Astrocyte of the hippocampus (primary cell): ENCODE data around the gene RALGAPA1.
"Not testable (repeated sequence)": the region's sequence is repeated elsewhere in the genome, so short reads cannot be mapped to it uniquely, and the experiment has no call there.

Experiments used
- DNase-seq: peaks from one replicate; pipeline ENCODE4 v3.0.0; 2011; ENCODE audit warnings: low read depth, low spot score

Gene RALGAPA1

DNA sequence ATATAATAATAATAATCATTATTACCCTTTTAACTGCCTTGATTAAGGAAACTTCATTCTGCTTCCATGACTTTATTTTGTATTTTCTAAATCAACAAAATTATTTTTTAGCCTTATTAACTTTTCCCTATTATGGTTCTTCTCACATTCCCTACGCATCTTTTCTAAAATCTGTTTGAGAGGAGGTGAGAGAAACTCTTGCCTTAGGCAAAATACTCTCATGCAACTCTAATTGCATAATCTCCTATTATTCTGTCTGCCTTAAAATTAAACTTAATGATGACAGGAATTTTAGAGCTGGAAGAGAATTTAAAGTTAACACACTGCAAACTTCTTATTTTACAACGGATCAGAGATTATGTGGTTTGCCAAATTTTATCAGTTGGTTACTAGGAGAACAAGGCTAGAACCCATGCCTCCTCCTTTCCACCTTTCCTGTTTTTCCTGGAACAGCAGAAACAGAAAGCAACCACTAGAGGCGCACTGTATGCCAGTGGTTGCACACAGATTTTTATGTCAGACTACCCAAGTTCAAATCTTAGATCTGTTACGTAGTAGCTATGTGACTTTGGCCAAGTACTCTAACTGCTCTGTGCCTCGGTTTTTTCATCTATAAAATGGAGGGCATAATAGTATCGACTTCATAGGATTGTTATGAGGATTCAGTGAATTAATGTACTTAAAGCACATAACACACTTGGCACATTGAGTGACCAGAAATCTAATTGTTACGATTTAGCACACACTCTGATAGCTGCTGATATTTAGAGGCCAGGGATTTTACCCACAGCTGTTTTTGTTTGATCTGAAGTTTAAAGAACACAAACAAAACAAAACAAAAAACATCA is 12.7 kb upstream of the RALGAPA1 start:
- DNase-seq: peak; percentile 45

DNA sequence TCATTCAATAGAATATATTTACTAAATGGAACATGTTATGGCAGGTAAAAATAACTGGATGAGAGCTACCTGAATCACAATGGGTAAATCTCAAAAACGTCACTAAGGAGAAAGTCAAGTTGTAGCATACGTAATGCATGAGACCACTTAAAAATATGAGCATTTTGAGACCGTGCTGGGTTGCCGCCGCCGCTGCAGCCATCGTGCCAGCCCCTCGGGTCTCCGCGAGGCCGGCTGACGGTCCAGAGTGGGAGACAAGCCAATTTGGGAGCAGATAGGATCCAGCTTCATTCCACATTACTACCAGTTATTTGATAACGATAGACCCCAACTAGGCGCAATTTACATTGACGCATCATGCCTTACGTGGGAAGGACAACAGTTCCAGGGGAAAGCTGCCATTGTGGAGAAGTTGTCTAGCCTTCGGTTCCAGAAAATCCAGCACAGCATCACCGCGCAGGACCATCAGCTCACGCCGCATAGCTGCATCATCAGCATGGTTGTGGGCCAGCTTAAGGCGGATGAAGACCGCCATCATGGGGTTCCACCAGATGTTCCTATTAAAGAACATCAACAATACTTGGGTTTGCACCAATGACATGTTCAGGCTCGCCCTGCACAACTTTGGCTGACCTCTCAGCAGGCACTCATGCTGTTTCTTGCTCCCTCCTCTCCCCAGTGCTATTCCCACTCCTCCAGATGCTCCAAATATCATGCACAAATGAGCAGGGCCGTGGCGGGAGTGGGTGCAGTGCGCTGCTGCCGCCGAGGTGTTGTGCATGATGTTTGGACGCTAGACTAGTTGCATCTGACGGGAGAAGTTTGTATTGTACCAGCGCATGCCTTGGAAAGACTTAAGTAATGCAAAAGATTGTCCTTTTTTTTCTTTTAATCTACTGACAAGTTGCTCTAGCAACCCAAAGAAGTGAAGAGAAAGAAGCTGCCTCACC is 10.8 kb upstream of the RALGAPA1 start:
- no peak for DNase-seq

DNA sequence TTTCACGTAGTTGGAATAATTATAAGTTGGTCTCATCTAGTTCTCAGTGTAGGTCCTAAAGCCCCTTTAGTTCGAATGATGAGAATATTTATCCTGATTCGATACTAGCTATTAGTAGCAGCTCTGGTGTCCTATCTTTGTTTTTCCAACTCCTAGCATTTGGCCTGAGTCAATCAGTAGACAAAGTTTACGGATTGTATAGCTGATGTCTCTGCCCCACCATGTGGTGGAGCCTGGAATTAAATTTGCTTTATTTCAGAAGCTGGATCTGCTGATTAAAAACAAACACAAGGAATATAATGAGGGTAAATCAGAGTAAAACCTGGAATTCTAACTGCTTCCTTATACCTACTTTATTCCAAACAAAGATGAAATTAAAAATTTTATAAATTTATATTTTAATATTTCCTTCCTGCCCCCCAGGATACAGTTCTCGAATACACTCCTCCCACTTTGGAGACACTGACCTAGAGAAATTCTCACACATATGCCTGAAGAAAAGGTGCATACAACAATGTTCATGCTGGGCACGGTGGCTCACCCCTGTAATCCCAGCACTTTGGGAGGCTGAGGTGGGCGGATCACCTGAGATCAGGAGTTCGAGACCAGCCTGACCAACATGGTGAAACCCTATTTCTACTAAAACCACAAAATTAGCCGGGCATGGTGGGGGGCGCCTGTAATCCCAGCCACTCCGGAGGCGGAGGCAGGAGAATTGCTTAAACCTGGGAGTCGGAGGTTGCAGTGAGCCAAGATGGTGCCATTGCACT is 9.4 kb upstream of the RALGAPA1 start:
- peak; percentile 62 for DNase-seq

DNA sequence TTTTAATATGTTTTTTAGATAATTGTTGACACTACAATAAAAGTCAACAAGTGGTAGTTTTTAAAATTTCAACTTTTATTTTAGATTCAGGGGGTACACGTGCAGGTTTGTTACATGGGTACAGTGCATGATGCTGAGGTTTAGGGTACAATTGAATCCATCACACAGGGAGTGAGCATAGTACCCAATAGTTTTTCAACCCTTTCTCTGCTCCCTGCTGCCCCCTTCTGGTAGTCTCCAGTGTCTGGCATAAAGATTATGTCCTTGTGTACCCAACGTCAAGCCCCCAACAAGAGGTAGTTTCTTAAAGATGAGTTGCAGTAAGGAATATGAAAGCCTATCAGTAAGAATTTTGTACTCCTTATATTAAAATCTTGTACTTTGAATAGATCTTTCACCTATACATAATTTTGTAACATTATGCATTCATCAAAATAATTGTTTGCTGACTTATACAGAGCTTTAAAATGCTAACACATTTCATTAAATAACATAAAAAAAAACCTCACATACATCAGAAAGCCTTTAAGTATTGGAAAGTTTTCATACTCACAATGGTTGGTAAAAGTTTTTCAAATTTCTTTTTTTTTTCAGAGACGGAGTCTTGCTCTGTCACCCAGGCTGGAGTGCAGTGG is 5.4 kb upstream of the RALGAPA1 start:
- peak; percentile 63 for DNase-seq

DNA sequence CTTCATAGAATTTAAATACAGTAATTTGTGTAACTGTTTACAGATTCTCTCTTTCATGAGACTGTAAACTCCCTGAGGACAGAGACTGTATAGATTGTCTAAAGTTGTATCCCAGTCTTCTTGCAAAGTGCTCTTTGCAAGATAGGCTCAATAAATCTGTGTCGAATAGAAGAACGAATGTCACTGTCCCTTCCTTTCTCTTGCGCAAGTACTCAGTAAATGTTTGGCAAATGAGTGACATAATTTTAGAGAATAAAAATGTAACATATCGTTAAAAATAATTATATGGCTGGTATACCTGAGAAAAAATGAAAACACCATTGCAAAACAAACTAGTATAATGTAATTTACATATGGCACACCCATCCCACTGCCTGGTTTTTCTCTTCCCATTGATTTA is 1.9 kb upstream of the RALGAPA1 start:
- no peak for DNase-seq

DNA sequence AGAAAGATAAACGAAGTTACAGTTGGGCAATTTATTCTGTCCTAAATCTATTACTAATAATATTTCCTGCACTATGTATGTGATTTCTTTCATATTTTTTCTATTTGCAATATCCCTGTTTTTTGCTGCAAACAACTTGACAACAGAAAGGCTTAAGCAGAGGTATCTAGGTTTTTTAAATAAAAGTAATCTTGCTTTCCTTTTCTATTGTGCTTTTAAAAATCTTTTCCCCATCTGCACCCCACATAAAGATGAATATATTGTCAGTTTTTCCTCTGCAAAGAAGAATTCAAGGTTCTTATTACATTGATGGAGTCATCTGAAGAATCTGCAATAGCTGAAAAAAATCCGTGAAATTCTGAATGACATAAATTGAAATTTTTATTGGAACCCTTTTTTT is 502 bp upstream of the RALGAPA1 start:
- no peak for DNase-seq

DNA sequence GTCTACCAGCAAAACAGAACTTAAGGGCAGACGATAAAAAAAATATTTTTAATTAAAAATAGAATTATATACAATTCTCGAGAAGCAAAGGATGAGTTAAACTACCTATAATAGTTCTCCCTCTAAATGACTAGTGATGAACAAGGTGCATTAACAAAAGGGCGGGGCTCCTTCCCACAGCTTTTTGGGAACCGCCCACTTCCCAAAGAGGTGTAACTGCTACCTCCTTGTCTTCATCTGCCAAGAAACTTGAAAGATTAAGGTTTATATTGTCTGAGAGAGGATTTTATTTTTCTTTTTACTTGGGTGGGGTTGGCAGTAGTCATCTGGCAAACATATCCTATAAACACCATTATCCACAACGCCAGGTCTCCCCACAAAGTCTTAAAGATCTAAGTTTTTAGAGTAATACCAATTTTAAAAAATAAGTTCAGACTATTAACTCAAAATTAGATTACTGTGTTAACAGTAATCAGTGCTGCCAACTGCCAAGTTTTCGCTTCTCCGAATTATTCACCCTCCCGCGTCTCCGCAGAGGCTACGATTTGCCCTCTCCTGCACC is 938 bp downstream of the RALGAPA1 start:
- no peak for DNase-seq

DNA sequence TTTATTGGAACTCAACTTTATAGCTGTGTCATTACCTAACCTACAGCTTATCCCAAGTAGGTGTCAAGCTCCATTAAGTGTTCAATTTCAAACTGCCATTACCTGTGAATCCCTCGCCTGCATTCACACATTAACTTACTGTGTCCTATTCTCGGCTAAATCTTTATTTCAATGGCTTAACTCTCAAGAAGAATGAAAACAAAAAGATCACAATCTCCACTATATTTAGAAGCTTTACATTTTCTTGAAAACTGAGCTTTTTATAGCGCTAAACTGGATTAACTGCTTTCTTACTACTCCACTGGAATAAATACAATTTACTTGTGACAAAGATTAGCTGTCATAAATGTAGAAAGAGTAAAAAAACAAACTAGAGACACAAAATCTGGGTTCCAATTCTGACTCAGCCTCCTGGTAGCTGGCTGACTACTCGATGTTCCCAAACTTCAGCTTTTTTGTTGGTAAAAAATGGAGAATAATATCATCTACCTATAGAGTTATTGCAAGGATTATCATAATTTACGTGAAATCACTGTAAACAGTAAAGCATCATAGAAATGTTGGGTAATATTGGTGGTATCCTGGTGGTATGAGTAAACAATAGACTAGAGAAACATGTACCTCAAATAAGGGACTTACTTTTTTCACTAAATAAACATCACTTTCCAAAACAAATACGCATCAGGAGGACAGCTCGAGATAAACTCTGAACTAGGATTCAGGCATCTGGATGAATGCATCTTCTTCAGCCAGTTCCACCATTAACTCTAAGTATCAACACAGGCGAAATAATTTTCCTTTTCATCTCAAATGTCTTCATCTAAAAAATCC is 1.7 kb downstream of the RALGAPA1 start:
- DNase-seq: no peak

DNA sequence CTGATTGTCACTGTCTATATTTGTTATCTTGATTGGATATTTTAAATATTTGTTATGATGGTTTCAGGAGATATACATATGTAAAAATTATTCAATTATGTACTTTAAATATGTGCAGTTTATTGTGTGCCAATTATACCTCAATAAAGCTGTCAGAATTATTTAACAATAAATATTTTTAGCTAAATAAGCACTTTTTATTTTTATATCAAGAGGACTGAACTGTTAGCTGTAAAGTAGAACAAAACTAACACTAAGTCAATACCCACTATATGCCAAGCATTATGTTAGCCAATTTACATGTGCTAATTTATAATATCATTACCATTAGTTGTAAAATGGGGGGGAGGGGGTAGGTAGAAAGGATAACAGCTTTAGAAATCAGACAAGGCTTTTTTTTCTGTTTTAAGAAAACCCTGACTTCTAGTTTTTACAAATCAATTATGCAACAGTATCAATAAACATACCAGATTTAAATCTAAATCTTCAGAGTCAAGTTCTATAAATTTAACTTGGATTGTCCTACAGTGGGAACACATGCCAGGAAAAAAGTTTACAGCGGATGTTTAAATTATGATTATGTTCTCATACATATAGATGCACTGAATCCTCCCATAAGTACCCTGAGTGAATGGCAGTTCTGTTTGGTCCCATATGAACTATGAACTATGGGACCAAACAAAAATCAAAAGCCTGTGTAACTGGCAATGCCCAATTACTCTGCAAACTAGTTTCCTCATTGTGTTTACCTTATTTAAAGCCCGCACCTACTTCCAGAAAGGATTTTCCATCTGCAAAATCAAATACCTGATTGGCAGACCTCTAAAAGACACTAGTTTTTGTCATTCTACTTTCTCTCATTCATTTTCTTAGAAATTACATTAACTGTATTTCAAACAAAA is 2.8 kb downstream of the RALGAPA1 start:
- DNase-seq: no peak

DNA sequence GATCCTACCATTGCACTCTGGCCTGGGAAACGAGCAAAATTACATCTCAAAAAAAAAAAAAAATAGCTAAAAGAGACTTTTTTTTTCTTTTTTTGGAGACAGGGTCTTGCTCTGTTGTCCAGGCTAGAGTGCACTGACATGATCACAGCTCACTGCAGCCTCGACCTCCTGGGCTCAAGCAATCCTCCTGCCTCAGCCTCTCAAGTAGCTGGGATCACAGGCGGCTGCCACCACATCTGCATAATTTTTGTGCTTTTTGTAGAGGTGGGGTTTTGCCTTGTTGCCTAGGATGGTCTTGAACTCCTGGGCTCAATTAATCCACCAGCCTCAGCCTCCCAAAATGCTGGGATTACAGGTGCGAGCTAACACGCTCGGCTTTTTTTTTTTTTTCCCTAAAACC is 11.3 kb downstream of the RALGAPA1 start:
- DNase-seq: no peak

DNA sequence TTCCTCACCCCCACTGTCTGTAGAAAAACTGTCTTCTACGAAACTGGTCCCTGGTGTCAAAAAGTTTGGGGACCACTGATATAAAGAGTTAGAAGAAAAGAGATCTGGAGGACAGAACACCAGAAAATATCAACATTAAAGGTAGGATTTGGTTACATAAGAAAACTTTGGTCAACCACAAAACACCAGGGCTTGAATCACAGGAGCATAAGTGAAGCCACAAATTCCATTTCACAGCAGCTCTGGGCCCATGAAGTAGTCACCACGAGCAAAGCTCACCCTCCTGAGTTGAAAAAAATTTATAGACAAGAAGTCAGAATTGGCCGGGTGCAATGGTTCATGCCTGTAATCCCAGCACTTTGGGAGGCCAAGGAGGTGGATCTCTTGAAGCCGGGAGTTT is 19.4 kb downstream of the RALGAPA1 start:
- peak; percentile 80 for DNase-seq

DNA sequence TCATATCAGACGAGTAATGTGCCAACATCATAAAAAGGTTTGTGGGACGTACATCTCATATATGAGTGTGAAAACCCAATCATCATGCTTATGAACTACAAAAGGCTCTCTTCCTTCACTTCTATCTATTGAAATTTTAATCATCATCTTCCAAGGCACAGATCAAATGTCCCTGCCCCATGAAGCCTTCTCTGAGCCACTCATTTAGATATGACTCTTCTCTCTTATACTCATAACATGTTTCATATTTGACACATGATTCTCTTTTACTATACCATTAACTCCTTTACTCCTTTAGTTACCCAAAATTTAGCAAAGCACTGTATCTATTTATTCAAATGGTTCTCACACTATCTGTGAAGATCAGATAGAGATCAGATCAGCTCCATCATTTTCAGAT is 22.2 kb downstream of the RALGAPA1 start:
- DNase-seq: no peak

DNA sequence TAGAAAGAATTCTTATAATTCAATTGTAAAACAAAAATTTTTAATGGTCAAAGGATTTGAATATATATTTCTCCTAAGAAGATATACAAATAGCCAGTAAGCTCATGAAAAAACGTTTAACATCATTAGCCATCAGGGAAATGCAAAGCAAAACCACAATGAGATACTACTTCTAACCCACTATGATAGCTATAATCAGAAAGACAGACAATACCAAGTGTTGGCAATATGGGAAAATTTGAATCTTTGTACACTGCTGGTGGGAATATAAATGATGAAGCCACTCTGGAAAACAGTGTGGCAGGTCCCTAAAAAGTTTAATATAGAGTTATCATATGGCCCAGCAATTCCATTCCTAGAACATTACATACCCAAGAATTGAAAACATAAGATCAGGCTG is 25.4 kb downstream of the RALGAPA1 start:
- DNase-seq: no peak

DNA sequence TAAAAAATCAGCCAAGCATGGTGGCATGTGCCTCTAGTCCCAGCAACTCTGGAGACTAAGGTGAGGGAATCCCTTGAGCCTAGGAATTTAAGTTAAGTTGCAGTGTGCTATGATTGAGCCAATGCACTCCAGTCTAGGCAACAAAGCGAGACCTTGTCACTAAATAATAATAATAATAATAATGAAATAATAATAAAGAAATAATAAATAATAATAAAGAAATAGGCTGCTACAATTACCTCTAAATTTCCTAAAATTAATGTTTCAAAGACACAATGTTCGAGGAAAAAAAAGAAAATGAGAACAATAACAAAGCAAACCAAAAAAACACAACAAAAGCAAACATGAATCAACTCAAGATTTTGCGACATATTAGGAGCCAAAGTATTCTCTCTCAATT is 29.7 kb downstream of the RALGAPA1 start:
- no peak for DNase-seq

DNA sequence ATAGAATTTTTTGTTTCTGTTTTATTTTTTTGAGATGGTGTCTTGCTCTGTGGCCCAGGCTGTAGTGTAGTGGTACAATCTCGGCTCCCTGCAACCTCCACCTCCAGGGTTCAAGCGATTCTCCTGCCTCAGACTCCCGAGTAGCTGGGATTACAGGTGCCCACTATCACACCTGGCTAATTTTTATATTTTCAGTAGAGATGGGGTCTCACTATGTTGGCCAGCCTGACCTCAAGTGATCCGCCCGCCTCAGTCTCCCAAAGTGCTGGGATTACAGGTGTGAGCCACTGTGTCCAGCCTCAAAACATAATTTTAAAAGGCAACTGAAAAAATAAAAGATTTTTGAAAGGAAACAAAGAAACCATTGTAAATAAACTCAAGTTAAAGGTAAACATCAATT is 31.5 kb downstream of the RALGAPA1 start:
- DNase-seq: not testable (repeated sequence)

DNA sequence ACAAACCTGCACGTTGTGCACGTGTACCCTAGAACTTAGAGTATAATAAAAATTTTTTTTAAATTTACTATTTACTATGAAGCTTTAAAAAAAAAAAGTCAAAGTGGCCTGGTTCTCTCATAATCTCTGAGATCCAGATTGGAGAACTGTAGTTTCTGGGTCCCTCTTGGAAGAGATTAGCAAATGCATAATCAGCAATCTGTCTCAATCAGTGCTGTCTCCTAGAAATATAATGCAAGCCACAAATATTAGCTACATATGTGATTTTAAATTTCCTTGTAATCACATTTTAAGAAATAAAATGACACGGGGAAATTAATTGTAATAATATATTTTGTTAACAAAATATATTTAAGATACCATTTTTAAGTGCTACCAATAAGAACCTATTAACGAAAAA is 32.3 kb downstream of the RALGAPA1 start:
- no peak for DNase-seq

DNA sequence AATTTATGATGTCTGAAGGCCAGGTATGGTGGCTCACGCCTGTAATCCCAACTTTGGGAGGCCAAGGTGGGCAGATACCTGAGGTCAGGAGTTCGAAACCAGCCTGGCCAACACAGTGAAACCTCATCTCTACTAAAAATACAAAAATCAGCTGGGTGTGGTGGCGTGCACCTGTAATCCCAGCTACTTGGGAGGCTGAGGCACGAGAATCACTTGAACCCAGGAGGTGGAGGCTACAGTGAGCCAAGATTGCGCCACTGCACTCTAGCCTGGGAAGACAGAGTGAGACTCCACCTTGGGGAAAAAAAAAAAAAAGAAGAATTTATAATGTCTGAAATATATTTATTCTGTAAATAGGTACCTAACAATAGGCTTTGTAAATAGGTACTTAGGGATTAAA is 33.0 kb downstream of the RALGAPA1 start:
- not testable (repeated sequence) for DNase-seq

DNA sequence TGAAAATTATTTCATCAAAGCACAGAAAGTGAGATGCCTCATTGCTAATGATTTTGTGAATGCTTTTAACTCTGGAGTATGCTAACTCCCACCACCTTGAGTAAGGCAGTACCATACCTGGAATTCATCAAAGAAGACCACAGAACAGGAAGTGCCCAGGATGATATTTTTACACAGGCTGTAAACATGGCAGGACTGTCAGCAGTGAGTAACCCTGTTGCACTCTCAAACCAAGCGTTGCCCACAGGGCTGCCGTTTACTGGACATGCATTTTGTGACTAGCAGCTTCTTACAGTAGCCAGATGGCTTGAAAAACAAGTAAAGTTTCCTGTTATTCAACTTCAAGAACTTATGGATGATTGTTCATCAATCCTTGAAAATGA is 42.4 kb downstream of the RALGAPA1 start:
- DNase-seq: no peak

DNA sequence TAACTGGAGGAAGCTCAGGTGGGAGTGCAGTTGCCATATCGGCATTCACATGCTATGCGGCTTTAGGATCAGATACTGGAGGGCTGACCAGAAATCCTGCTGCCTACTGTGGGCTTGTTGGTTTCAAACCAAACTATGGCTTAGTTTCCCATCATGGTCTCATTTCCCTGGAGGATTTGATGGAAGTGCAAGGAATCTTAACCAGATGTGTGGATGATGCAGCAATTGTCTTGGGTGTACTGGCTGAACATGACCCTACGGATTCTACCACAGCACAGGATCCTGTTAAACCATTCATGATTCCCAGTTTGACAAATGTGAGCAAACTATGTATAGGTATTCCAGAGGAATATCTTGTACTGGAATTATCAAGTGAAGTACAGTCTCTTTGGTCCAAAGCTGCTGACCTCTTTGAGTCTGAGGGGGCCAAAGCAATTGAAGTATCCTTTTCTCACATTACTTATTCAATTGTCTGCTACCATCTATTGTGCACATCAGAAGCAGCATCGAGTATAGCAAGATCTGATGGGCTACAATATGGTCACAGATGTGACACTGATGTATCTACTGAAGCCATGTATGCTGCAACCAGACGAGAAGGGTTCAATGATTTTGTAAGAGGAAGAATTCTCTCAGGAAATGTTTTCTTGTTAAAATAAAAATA is 42.9 kb downstream of the RALGAPA1 start:
- DNase-seq: no peak
